ENCODE results near the gene EDIL3. TPM values are rescaled to one million over a fixed set of nuclear protein-coding genes. Genes with fewer than 3 reads are reported as not detected.
A peak's percentile ranks its signal among the peaks of the same experiment; 100 is the strongest.

Gene EDIL3
- total RNA-seq, 1 experiment from 2014 or later: 0.32 TPM

GRCh38 chr5:84257061-84257460 lies 127.6 kb downstream of the EDIL3 start:
- H3K4me3 ChIP-seq (replicated peaks in 1 of 2; ENCODE audit: low read depth in 1 of 2, low read length in 2 of 2): no peak overlapping the region
- H3K4me2 ChIP-seq (ENCODE audit: low read length): no peak overlapping the region
- intact Hi-C loops (cut with micrococcal nuclease): no loop called here
- no peaks in the 10 kb centered on the region for H3K9me3 ChIP-seq (ENCODE audit: control insufficient read depth in 1 of 2, insufficient read depth in 1 of 2, low read depth in 1 of 2, low read length in 2 of 2)
- ATAC-seq: no peak
- DNase-seq (ENCODE audit: low read depth, low spot score): no peak
- CTCF ChIA-PET: no interaction called here
- H3K9ac ChIP-seq (ENCODE audit: low read length): no peak overlapping the region
- H3K36me3 ChIP-seq (ENCODE audit: control insufficient read depth in 1 of 2, insufficient read depth in 2 of 2, low read length in 2 of 2): no peaks in the 10 kb centered on the region
- no peaks in the 10 kb centered on the region for H4K20me1 ChIP-seq (ENCODE audit: insufficient read depth)
- peaks cover 0 to 3% of the 10 kb centered on the region in 2 experiments; a peak in 2 of 4 replicates for H3K4me1 ChIP-seq (ENCODE audit: control insufficient read depth in 1 of 2, insufficient read depth in 2 of 2, low read length in 2 of 2)
- no peaks in the 10 kb centered on the region for H3K79me2 ChIP-seq (ENCODE audit: insufficient read depth, low read length)
- POLR2A ChIA-PET: no interaction called here
- H2AFZ ChIP-seq (ENCODE audit: low read depth, low read length, poor library complexity, severe bottlenecking): no peak overlapping the region
- H3K9me2 ChIP-seq (ENCODE audit: insufficient read depth): no peaks in the 10 kb centered on the region
- no peaks in the 10 kb centered on the region for H3K27me3 ChIP-seq (ENCODE audit: insufficient read depth, low read length)
- BruUV-seq (replicated peaks): no TSS peak
- RAD21 ChIA-PET (ENCODE audit: low non-redundant PET in 1 of 2, low total read pairs in 2 of 2, uncharacterized antibody in 2 of 2, unreplicated experiment in 2 of 2): no interaction called here
- TF ChIP-seq EZH2phosphoT487 (IDR thresholded peaks at IDR 0.05; ENCODE audit: borderline replicate concordance) (no peak), SRF (IDR thresholded peaks at IDR 0.05; ENCODE audit: low read depth) (no peak), JUND (IDR thresholded peaks at IDR 0.05) (no peak), RAD21 (IDR thresholded peaks at IDR 0.05; ENCODE audit: low read depth) (no peak), TCF7L2 (IDR thresholded peaks at IDR 0.05; ENCODE audit: borderline replicate concordance, extremely low read depth, insufficient read depth, insufficient read length) (no peak)
- no peak overlapping the region for H3K27ac ChIP-seq (ENCODE audit: low read depth, low read length)

- CTCF ChIA-PET: interaction anchor here (1.1 to 1.7 kb wide), 3 partner anchors 166 to 537 kb away, joined by 5 to 10 read pairs (median 8); no protein-coding TSS in a partner anchor
- ATAC-seq: peak; percentile 80
- intact Hi-C loops (cut with micrococcal nuclease): loop anchor here (1.0 to 2.0 kb wide), 4 partner anchors 166 to 537 kb away; no protein-coding TSS in a partner anchor
Observed at GRCh38 chr5:84255315-84255714, 129.4 kb downstream of the EDIL3 start.

More at GRCh38 chr5:84255315-84255714, 129.4 kb downstream of the EDIL3 start:
- ChIA-PET RAD21 (ENCODE audit: low non-redundant PET in 1 of 2, low total read pairs in 2 of 2, uncharacterized antibody in 2 of 2, unreplicated experiment in 2 of 2) (no interaction called here), POLR2A (no interaction called here)
- DNase-seq (ENCODE audit: low read depth, low spot score): peak; percentile 47
- peak overlapping the region; percentile 77 for H2AFZ ChIP-seq (ENCODE audit: low read depth, low read length, poor library complexity, severe bottlenecking)
- H3K36me3 ChIP-seq (ENCODE audit: control insufficient read depth in 1 of 2, insufficient read depth in 2 of 2, low read length in 2 of 2): no peaks in the 10 kb centered on the region
- no peaks in the 10 kb centered on the region for H3K9me2 ChIP-seq (ENCODE audit: insufficient read depth)
- no TSS peak for BruUV-seq (replicated peaks)
- no peak overlapping the region for H3K4me2 ChIP-seq (ENCODE audit: low read length)
- peaks cover 0 to 3% of the 10 kb centered on the region in 2 experiments; a peak in 2 of 4 replicates for H3K4me1 ChIP-seq (ENCODE audit: control insufficient read depth in 1 of 2, insufficient read depth in 2 of 2, low read length in 2 of 2)
- H3K9me3 ChIP-seq (ENCODE audit: control insufficient read depth in 1 of 2, insufficient read depth in 1 of 2, low read depth in 1 of 2, low read length in 2 of 2): no peaks in the 10 kb centered on the region
- H3K27me3 ChIP-seq (ENCODE audit: insufficient read depth, low read length): no peaks in the 10 kb centered on the region
- no peak overlapping the region for H3K4me3 ChIP-seq (replicated peaks in 1 of 2; ENCODE audit: low read depth in 1 of 2, low read length in 2 of 2)
- no peaks in the 10 kb centered on the region for H4K20me1 ChIP-seq (ENCODE audit: insufficient read depth)
- no peak overlapping the region for H3K9ac ChIP-seq (ENCODE audit: low read length)
- TF ChIP-seq CTCF (IDR thresholded peaks at IDR 0.05 in 2 of 3, conservative IDR thresholded peaks at IDR 0.05 in 1 of 3; ENCODE audit: borderline replicate concordance in 1 of 3, insufficient read depth in 1 of 3, low read depth in 2 of 3, low read length in 2 of 3) (peak; percentile 43 to 59 (median 57); a peak in 5 of 6 replicates), YY1 (IDR thresholded peaks at IDR 0.05; ENCODE audit: extremely low read depth, insufficient replicate concordance, low read depth, low read length) (no peak), JUND (IDR thresholded peaks at IDR 0.05) (no peak), EGR1 (IDR thresholded peaks at IDR 0.05; ENCODE audit: low read depth) (no peak), RAD21 (IDR thresholded peaks at IDR 0.05; ENCODE audit: low read depth) (peak; percentile 61), EZH2phosphoT487 (IDR thresholded peaks at IDR 0.05; ENCODE audit: borderline replicate concordance) (no peak), CEBPB (IDR thresholded peaks at IDR 0.05; ENCODE audit: low read depth) (no peak), CBX3 (IDR thresholded peaks at IDR 0.05; ENCODE audit: low read depth) (0 out of 2 replicates have a peak, but pooled peaks have one; percentile 23), SP1 (IDR thresholded peaks at IDR 0.05; ENCODE audit: low read depth) (no peak)
- TF ChIP-seq, protein P1, sequence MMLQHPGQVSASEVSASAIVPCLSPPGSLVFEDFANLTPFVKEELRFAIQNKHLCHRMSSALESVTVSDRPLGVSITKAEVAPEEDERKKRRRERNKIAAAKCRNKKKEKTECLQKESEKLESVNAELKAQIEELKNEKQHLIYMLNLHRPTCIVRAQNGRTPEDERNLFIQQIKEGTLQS (IDR thresholded peaks at IDR 0.05): no peak
- no peaks in the 10 kb centered on the region for H3K79me2 ChIP-seq (ENCODE audit: insufficient read depth, low read length)
- no peak overlapping the region for H3K27ac ChIP-seq (ENCODE audit: low read depth, low read length)

Data from HCT116 (cell line).